GM21717 (cell line): ENCODE results near the gene GAA.

Experiments used
- ATAC-seq: cut with Tn5 transposase; IDR thresholded peaks from one replicate; pipeline ENCODE4 v1.9.1; 2021; ENCODE audit warnings: mild to moderate bottlenecking, moderate library complexity; ENCODE audit not compliant: unreplicated experiment

Gene GAA

DNA sequence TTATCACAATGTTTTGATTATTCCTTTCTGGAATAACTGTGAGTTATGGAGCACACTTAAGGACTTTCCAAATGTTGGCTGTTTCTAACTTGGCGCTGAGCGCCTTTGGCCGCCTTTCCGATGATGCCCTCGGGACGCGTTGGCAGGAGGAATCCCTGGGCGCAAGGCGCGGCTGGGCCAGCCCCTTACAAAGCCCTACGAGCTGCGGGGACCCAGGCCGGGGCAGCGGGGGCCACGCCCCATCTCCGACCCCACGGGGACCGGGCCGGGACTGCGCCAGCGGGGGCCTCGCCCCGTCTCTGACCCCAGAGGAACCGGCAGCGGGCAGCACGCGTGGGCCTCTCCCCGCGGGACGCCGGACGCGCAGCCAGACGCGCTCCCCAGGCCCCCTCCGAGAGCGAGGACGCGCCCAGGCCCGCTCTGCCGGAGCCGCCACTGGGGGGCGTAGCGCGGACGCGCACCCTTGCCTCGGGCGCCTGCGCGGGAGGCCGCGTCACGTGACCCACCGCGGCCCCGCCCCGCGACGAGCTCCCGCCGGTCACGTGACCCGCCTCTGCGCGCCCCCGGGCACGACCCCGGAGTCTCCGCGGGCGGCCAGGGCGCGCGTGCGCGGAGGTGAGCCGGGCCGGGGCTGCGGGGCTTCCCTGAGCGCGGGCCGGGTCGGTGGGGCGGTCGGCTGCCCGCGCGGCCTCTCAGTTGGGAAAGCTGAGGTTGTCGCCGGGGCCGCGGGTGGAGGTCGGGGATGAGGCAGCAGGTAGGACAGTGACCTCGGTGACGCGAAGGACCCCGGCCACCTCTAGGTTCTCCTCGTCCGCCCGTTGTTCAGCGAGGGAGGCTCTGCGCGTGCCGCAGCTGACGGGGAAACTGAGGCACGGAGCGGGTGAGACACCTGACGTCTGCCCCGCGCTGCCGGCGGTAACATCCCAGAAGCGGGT lies at the start of gene GAA:
Gene GAA, plus strand, starts transcription at position 571 of the 935 bp plus-strand sequence. CDS start 3,006 bp downstream, outside the sequence.
- ATAC-seq: peak; percentile 39

DNA sequence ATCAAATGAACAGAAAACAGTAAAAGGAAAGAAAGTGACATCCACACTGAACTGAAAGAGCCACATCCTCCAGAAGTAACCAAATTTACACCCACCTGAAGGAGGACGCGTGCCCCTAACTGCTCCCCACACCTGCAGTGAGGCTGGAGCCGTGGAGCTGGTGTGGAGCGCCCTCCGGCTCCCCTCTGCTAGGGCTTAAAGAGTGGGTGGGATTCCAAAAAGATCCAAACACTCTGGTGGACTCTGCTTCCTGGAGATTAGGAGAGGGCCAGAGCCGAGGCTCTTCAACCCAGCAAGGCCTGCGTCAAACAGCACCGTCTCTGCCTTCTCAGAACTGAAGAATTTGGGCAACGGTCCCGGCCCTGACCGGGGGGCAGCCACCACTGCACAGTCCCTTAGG lies 49.7 kb upstream of the GAA start:
- no peak for ATAC-seq

DNA sequence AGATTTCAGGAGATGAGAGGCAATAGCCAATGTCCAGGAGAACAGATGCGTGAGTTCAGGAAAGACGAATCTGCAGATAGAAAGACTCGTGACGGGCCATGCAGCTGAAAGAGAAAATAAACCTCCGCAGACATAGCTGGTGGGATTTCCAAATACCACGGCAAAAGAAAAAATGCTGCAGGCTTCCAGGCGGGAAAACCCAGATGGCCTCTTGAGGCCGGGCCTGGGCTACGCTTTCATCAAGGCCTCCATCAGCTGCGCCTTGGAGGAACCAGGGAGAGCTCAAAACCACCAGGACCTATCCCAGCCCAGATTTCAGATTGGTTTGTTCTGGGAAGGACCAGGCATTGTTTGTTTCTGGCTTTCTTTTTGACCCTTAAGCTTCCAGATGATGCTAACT lies 48.3 kb upstream of the GAA start:
- ATAC-seq: no peak

DNA sequence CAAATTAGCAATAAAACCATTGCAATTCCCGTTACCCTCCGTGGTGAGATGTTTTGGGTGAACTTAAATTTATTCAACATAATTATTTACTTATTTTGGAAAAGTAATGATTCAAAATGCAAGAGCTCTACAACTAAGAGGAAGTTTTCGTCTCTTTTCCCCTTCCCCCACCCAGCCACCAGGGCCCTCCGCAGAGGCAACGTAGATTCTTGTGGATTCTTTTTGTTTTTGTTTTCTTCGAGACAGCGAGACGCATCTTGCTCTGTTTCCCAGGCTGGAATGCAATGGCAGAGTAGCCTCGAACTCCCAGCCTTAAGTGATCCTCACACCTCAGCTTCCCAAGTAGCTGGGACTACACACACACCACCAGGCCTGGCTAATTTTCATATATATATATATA lies 45.8 kb upstream of the GAA start:
- ATAC-seq: no peak

DNA sequence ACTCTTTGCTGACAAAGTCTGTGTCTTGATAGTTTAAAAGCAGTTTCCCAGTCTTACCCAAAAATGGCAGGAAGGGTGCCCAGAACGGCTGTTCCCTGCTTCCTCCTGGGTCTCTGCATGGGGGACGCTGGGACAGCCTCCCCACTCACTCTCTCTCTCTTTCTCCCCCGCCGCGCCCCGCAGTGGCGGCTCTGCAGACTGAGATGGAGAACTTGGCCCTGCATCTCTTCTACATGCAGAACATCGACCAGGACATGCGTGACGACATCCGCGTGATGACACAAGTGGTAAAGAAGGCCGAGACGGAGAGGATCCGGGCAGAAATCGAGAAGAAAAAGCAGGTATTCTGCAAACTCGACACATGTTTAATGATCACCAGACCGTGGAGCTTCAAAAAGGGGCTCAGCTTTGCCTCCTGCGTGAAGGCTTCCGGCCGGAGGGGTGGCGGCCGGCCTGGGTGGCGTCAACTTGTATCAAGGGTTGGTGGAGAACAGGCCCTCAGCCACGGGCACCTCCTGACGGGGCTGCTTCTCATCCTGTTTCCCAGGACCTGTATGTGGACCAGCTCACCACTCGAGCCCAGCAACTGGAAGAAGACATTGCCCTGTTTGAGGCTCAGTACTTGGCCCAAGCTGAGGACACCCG lies 42.9 kb upstream of the GAA start:
- no peak for ATAC-seq

DNA sequence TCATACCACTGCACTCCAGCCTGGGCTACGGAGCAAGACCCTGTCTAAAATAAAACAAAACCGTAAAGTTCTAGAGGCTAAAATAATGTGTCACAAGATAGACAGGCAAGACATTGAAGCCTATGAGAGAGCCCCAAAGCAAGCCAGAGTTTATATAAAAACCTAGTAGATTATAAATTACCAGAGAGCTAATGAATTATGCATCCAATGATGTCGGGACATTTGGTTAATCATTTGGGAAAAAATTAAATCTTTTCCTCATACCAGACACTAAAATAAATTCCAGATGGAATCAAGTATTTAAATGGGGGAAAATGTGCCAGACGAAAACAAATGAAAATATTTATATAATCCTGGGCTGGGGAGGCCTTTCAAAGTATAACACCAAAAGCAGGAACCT lies 40.7 kb upstream of the GAA start:
- ATAC-seq: no peak

DNA sequence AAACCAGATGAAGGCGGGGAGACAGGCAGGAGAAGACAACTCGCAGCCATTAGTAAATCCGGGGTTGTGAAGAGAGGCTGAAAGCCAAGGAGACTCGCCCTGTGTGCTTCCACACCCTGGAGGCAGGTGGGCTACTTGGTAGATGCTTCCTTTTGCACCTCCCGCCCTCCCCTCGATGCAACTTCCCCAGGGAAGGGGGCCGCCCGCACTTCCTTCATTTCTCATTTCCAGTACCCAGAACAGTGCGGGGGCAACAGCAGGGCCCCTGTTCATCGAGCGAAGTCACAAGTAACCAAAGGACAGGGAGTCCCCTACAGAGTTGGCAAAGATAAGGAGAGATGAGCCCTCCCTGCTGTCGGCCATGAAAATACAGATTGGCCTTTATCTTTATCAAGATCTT lies 40.0 kb upstream of the GAA start:
- ATAC-seq: no peak

DNA sequence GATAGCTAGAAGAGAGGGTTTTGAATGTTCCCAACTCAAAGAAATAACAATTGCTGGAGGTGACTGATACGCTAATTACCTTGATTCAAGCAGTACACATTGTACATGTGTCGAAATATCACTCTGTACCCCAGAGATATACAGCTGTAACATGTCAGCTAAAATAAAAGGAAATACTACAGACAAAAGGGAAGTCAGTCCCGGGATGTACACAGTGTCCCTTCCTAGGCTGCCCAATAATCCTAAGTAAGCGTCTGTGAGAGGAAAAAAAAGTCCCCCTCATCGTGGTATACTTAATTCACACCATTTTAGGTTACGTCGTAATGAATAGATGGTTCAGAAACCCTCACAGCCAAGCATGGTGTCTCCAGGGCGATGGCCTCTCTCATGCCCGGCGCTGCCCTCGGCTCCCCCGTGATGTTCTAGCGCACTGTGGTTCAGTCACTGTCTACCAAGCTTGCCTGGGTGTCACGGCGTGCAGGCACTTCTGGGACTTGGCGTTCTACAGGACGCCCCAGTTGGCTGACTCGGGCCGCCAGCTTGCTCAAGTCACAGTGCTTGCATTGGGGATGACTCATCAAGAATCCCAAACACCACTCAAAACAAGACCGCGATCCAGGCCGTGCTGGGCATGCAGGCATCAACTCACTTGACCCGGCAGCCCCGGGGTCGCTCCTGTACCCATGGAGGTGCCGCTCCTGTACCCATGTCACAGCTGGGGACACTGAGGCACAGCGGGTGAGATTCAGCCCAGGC lies 37.4 kb upstream of the GAA start:
- ATAC-seq: no peak

DNA sequence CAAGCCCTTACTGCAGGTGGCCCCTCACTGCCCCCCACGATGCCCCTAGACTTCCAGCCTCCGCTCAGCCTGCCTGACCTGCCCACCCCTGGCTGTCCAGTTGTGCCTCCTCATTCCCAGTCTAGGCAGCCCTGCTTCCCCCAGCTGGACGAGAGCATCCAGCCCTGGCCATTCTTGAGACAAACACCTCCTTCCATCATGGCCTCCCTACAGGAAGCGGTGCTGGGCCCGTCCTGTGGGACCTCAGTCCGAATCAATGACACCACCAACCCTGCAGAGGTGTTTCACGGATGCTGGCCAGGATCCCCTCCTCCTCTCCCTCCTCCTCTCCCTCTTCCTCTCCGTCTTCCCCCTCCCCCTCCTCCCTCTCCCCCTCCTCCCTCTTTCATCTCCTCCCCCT lies 36.7 kb upstream of the GAA start:
- no peak for ATAC-seq

DNA sequence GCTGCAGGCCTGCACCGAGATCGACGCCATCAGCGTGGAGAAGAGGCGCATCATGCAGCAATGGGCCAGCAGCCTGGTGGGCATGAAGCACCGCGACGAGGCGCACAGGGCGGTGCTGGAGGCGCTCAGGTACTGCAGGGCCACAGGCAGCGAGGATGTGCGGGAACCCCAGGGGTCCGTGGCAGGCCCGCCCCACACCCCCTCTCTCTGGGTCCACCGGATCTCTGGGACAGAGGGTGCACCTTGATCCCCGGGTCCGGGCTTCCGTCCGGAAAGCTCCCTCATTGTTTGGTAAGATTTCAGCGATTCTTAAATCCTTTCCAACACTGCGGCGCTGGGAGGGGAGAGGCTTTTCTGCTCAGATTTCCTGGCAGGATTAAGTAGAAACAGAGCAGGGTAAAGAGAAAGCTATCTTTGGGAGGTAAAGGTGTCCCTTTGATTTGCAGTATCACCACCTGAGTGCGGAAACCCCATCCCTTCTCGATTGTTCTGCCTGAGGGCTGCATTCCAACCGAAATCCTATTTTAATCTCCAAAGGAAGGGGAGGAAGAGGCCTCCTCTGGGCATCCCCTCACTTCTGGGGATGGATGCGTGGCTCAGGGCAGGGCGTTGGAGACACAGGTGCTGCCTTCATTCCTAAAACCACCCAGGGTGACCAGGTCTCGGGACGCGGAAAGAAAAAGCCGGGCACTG lies 35.8 kb upstream of the GAA start:
- ATAC-seq: no peak

DNA sequence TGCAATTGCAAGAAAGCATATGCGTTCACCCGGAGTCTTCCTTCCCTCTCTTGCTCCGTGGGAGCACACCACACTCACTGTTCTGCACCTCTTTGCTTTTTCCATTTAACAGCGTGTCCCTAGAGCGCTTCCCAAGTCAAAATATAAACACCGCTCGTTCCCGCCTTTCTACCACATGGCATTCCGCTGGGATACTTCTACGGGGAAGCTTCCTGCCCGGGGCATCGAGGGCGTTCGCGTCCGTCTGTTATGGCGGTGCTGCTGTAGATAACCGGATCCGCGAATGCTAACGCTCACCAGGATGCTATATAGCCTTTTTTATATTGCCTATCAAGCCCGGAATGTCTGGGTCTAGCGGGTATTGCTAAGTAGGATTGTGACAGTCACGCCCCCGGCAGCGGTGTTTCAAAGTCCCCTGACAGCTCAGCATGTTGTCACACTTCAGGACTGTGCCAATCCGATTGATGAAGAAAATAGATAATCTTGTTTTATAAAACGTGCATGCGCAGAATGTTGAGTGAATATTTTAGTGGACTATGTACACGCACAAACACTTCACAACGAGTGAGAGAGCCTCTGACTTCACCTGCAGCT lies 33.9 kb upstream of the GAA start:
- no peak for ATAC-seq

DNA sequence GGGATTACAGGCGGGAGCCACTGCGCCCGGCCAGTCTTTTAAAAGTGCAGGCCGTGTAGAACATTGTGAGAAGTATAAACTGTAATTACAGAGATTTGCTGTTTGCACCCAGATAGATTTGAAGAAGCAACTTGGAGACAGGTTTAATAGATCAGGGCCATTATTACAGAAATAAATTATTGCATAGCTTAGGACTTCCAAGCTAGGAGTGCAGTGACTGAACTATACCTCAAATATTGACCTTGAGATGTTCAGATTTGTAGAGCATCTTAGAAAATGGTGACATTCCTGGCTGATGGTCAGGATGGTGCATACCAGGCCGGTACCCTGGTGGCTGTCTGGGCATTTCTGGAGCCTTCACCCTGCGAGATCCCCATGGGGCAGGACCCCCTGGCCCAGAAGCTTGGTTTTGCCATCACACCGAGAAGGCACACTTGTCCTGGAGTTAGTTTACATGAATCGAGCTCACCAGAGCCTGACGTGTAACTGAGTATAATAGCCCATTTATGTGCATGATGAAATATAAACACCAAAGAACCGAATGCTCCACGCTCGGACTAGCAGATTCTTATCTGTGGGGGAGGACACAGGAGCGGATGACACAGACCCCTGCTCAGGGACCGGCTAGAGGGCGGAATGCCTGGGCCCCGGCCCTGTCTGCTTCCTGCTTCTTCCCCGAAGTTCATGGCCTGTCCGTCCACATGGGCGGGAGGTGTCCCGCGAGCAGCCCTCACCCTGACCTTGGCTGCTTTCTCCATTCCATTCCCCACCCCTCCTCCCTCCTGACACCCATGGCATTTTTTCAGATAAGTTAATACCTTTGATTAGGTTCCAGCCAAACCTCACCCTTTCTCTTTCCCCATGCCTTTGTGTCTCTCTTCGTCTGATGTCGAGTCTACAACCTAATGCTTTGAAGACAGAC lies 32.8 kb upstream of the GAA start:
- ATAC-seq: no peak

DNA sequence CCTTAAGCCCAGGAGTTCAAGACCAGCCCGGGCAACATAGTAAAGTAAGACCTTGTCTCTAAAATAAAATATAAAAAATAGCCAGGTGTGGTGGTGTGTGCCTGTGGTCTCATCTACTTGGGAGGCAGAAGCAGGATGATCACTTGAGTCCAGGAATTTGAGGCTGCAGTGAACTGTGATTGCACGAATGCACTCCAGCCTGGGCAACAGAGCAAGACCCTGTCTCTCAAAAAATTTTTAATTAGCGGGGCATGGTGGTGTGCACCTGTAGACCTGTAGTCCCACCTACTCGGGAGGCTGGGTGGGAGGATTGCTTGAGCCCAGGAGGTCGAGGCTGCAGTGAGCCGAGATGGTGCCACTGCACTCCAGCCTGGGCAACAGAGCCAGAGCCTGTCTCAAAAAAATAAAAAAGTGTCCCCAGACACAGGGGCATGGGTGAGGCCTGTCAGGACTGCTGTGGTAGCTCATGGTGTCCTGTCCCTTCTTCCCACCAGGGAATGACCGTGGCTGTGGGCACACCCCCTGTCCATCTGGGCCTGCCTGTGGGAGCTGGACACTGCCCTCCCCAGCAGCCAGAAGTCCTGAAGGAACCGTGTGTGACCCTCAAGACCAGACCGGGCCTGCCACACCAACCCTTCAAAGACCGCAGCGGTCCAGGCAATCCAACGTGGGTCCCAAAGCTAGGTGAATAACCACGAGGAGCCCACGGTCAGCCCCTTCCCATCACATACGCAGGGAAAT lies 30.8 kb upstream of the GAA start:
- no peak for ATAC-seq

DNA sequence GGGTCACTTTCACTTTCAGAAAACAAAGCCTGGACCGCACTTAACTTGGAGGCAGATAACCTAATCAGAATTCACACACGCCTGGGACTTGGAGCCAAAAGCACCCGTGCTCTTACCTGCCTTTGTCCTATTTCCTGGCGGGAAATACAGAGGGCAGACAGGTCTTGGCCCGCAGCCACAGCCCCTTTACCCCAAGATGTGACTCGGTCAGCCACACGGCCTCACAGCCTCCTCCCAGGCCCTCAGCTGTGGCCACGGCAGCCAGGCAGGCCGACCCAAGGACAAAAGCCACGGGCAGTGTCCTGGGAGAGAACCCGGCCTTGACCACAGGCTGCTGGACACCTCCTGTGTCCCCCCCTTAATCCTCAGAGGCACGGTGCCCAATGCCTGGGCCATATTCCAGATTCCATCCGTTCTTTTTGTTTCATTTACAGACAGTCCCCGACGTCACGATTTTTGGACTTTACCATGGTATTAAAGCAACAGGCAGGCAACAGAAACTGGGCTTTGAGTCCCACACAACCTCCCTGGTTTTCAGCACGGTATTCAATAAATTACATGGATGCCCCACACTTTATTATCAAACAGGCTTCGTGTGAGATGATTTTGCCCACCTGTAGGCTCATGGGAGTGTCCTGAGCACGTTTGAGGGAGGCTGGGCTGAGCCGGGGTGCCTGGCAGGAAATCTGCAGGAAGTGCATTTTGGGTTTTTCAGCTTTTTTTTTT lies 30.1 kb upstream of the GAA start:
- ATAC-seq: no peak

DNA sequence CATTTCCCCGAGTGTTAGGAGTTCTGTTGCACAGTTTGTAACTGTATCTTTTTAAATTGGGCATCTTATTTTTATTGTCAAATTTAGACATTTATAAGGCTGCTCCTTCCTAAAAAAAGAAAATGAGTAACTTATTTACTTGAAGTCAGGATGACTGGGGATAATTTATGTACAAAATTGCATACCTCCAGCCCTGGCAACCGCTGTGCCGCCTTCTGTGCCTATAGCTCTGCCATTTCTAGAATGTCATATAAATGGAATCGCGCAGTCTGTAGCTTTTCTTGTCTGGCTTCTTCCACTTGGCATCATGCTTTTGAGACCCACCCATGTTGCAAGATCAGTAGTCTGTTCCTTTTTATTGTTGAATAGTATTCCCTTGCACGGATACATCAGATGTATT lies 29.0 kb upstream of the GAA start:
- no peak for ATAC-seq

DNA sequence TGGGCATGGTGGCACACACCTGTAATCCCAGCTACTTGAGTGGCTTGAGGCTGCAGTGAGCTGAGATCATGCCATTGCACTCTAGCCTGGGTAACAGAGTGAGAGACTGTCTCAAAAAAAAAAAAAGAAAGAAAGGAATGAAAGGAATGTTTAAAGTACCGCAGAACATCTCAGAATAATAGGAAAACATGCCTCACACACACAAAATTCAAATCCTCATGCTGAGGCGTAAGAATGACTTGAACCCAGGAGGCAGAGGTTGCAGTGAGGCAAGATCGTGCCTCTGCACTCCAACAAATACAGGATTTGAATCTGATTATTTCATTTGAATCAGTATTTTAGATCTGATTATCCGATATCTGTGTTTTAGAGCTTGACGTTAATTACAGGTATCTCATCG lies 21.3 kb upstream of the GAA start:
- ATAC-seq: no peak

DNA sequence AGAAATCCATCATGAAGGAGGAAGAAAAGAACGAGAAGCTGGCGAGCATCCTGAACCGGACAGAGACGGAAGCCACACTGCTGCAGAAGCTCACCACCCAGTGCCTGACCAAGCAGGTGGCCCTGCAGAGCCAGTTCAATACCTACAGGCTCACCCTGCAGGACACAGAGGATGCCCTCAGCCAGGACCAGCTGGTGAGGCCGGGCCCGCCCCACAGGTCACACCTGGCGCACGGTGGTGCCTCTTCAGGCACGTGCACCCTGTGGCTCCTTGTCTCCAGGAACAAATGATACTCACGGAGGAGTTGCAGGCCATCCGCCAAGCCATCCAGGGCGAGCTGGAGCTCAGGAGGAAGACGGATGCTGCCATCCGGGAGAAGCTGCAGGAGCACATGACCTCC lies 19.8 kb upstream of the GAA start:
- no peak for ATAC-seq

DNA sequence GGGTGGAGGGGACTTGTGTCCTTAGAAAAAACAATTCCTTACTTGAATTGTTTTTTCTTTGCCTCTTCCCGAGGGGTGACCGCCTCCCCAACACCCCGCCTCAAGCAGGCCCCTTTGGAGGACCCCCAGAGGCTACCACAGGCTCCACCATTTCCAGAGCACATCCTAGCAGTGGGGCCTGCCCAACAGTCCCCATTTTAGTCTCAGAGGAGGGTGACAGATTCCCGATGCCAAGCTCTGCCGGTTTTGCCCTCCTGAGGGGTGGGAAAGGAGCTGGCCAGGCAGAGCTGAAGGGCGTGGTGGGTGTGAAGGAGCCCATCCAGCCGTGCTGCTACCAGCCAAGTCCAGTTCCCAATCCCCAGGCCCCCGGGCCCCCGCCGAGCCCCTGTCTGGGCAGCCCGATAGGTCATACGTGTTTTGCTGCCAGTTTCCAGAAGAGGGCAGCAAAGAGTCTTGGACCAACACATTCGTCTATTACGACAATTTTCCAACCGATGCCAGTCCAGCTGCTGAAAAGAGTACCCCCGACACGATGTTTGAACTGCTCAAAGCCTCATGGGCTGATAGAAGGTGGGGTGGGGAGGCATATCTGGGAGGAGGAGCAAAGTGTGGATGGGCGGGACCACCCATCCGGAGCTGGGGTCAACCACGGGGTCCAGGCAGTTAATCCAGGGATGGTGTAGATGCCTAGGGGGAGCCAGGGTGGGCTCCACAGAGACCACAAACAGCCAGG lies 18.8 kb upstream of the GAA start:
- ATAC-seq: no peak
